Fibroblast of villous mesenchyme (primary cell): ENCODE data around the gene GPD2. TPM values are rescaled to one million over a fixed set of nuclear protein-coding genes. Genes with fewer than 3 reads are reported as not detected.

Experiments
- DNase-seq: peaks from one replicate; pipeline ENCODE4 v3.0.0-alpha.2; 2010; ENCODE audit warnings: low read depth
- H3K4me3 ChIP-seq: 2 replicates; pipeline ENCODE4 v1.5.1; 2011; ENCODE audit warnings: low read depth, mild to moderate bottlenecking, low read length
- CTCF ChIP-seq: IDR thresholded peaks from 2 replicates; pipeline ENCODE4 v1.5.1; 2012; ENCODE audit warnings: low read depth, mild to moderate bottlenecking, low read length; ENCODE audit not compliant: insufficient read depth
- total RNA-seq: library from RNA; depleted of rRNA; stranded (reverse); fragments of >200 nt; gene quantifications from 2 replicates; pipeline ENCODE4 v1.2.3, GENCODE V29; 2012

GPD2 gene
- total RNA-seq, 1 donor = 63.9 TPM

GRCh38 chr2:156423674-156424282, 12.4 kb upstream of the GPD2 start:
- TF ChIP-seq CTCF = no peak
- H3K4me3 ChIP-seq = no peak overlapping the region
- no peak for DNase-seq

GRCh38 chr2:156427074-156427473, 9.1 kb upstream of the GPD2 start:
- no peak overlapping the region for H3K4me3 ChIP-seq
- TF ChIP-seq CTCF = no peak
- DNase-seq = no peak

- TF ChIP-seq CTCF = no peak
- H3K4me3 ChIP-seq = no peak overlapping the region
- DNase-seq = no peak
These were observed 7.0 kb upstream of the GPD2 start for GRCh38 chr2:156429211-156429610.

GRCh38 chr2:156430236-156430979, 5.8 kb upstream of the GPD2 start:
- no peak for TF ChIP-seq CTCF
- H3K4me3 ChIP-seq = no peak overlapping the region
- DNase-seq = peak; percentile 29

- DNase-seq = peak; percentile 72
- no peak for TF ChIP-seq CTCF
- no peak overlapping the region for H3K4me3 ChIP-seq
These were observed 5.2 kb upstream of the GPD2 start for GRCh38 chr2:156430980-156431358.

GRCh38 chr2:156434461-156435291, 1.5 kb upstream of the GPD2 start:
- DNase-seq = no peak
- TF ChIP-seq CTCF = no peak
- no peak overlapping the region for H3K4me3 ChIP-seq
